HG03045 (cell line): ENCODE data around the gene WNT3.

Experiments used
- ATAC-seq: cut with Tn5 transposase; IDR thresholded peaks from one replicate; pipeline ENCODE4 v1.9.1; 2021; ENCODE audit warnings: mild to moderate bottlenecking, moderate library complexity; ENCODE audit not compliant: unreplicated experiment

Gene WNT3

DNA sequence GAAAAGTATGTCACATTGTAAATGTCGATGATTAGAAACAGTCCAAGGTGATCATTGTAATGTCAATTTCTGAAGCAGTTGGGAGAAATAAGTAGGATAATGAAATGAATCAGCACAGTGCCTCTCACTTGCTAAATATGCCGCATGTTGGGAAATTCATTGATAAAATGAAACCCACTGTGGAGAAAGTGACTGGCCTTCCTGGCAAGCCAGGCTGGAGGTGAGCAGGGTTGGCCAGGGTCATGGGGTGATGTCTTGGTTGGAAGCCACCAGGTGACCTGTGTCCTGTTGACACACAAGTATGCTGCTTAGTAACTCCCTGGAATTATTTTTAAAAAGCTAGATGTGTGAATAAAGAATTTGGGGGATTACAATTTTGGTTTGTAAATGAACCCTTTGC lies 18.0 kb upstream of the WNT3 start:
- no peak for ATAC-seq

- no peak for ATAC-seq
These were observed 16.4 kb upstream of the WNT3 start for GRCh38 chr17:46834846-46835245.

DNA sequence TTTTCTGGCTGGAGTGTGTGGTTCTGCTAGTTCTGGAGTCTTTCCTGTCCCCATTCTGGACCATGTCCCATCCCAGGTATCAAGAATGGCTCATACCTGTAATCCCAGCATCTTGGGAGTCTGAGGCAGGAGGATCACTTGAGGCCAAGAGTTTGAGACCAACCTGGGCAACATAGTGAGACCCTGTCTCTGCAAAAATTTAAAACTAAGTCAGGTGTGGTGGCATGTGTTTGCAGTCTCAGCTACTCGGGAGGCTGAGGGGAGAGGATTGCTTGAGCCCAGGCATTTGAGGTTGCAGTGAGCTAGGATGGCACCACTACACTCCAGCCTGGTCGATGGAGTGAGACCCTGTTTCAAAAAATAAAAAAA lies 15.3 kb upstream of the WNT3 start:
- ATAC-seq = no peak

GRCh38 chr17:46832945-46833839 lies 14.7 kb upstream of the WNT3 start:
- ATAC-seq = no peak

DNA sequence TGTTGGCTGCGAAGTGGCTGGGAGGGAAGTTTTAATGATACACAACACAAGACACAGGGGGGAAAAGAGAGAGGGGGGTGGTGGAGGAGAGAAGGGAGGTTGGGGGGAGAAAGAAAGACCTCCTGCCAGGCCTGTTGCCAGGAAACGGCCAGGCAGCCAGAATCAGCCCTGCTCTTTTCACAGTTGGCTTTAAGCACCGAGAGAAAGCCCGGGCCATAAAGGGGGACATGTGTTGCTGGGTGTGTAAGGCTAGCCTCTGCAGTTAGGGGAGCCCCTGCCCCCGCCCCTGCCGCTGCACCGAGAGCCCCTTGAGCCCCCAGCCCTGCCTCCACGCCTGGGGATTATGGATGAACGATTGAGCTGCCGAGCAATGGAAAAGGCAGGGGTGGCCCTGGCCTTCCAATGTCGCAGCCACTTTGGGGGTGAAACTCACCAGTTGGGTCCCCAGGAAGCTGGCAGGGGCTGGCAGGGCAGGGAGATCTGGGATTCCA lies 13.9 kb upstream of the WNT3 start:
- no peak for ATAC-seq

DNA sequence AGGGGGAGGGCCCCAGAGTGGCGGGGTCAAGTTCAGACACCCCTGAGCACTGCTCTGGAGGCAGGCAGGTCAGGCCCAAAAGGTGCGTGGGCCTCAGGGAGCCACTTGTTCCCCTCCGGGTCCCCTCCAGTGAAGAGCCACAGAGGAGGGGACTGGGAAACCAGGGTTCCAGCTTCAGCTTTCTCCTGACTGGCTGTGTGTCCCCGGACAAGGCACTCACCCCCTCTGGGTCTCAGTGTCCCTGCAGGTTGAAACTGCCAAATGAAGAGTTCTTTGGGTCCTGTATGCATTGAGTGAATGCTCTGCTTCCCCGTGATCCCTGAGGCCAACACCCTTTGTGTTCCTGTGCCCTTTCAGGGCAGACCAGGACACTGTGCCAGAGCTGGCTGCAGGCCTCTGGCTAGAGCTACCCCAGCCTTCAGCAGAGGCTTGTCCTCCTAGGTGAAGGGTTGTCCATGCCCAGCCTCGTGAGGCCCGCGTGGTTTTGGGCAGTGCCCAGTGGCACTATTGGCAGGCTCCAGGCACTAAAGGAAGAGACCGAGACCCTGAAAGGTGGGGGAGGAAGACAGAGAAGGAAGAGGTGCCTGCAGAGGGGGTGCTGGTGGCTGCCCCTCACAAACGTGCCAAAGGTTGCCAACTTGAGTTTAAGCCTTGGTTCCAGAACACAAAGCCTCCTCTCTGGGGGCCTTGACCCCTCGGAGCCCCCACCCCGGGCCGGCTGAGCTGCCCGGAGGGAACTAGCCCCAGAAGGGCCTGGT lies 13.3 kb upstream of the WNT3 start:
- no peak for ATAC-seq

- no peak for ATAC-seq
These were observed 8.8 kb upstream of the WNT3 start for GRCh38 chr17:46827274-46827673.

DNA sequence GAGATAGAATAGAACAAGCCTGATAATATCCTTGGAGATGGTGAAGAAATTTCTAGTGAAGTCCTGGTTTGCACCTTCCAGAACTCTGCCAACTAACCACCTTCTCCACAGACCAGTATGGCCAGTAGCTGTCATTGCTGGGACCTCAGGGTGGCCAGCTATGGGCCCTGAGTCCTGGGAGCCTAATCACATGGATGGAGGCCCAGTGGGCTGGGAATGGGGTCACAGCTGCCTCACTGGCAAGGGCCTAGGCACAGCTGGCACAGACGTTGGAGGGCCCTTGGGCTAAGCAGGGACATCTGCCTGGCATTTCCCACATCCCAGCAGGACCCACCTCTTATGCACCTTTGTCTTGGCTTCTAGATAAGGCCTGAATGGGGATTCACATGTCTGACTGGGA lies 7.6 kb upstream of the WNT3 start:
- no peak for ATAC-seq

DNA sequence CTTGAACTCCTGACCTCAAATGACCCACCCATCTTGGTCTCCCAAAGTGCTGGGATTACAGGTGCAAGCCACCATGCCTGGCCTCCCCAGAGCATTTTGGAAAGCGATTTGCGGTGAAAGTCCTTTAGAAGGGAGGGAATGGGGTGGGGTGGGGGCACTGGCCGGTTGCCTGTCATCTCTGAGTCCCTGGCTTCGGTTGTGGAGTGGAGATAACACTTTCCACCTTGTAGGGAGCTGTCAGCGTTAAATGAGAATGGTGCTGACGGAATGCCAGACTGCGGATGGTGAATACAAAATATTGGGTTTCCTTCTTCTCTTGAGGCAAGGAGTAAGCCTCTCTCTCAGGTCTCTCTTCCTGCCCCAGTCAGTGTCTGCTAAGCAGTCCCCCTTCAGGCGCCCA lies 5.2 kb upstream of the WNT3 start:
- ATAC-seq = no peak

GRCh38 chr17:46822388-46822921 lies 4.0 kb upstream of the WNT3 start:
- ATAC-seq = no peak

DNA sequence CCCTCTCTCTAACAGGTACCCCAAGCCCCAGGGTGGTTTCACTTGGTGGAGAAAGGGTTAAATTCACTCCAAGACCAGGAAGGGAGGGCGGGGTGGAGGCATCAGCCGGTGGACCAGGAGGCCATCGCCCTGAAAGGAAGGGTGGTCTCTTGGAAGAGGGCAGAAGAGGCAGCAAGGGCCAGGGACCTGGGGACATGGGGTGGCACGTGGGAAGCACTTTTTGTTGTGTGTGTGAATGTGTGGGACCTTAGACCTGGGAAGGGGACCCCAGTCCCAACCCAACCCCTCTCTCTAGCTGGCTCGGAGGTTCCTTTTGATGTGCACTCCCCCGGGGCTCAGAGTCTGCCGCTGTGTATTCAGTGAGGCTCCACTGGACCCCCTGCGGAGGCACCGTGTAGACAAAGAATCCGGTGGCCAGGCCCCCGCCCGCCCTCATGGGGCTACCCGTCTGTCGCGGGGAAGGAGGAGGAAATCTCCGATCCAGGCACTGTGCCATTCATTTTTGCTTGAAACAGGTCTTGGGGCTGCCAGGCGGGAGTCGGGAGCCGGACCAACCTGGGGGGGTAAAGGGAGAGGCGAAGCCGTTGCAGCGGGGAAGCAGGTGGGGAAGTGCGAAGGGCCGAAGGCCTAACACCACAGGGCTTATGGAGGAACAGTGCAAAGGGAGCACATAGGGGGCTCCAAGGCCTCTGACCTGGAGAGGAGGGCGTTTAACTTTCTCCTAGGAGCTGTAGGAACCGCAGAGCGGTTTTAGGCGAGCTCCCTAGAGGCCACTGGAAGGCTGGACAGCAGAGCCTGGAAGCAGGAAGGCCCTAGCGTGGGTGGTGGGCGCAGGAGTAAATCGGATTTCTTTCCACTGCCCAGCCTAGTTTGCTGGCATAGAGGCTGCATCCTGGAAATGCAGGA lies 3.2 kb upstream of the WNT3 start:
- ATAC-seq = no peak

- ATAC-seq = no peak
These were observed 2.3 kb upstream of the WNT3 start for GRCh38 chr17:46820592-46821450.

GRCh38 chr17:46819906-46820351 lies 1.4 kb upstream of the WNT3 start:
- ATAC-seq = no peak

- ATAC-seq = no peak
These were observed 702 bp upstream of the WNT3 start for GRCh38 chr17:46818929-46819859.

DNA sequence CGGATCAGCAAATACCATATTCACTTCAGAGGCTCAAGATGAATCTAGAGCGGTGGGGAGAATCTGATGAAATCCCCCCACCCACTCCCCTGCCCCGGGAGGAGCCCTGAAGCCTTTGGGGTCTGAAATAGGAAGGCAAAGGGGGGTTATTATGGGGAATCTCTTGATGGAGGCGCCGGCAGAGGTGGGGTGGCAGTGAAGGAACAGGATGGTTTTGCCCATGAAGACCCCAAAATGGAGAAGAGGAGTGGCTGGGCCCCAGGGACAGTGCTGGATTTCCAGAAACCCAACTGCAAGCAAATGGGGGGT lies 637 bp downstream of the WNT3 start:
- ATAC-seq = no peak

- ATAC-seq = no peak
These were observed 1.2 kb downstream of the WNT3 start for GRCh38 chr17:46817151-46817900.

DNA sequence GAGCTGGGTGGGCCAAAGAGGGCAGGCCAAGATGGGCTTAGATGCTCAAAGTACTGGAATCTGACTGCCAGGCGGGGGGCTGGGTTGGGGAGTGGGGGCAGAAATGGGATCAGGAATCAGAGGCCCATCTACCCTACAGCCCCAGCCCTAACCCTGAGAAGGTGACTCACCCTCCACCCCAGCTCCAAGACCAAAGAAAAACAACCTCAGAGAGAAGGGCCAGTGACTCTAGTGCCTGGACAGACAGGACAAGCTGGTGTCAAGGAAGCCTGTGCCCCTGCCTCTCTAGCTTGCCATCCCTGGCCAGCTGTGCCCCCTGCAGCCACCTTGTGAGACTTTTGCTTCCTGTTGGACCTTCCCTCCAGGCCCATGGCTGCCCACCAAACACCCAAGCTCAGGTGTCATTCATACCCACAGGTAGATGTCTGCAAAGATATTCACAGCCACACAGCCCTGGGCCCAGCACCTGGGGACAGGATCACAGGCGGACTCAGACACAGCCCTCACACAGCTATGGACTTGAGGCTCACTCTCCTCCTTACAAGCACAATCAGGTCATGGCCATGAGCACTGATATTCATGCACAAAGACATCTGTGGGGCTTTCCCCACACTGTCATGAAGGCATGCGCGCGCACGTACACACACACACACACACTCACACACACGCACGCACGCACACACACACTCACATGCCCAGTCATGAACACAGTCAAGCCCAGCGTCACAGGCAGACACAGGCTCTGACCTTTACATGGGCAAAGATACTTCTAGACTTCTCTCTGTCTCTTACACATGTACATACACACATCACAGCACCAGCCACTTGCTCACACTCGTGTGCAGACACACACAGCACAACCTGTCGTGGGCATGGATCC lies 2.8 kb downstream of the WNT3 start:
- no peak for ATAC-seq
